HG02973 (cell line): ENCODE results near the gene KRTAP4-3.
"Not testable (repeated sequence)": the region's sequence is repeated elsewhere in the genome, so short reads cannot be mapped to it uniquely, and the experiment has no call there.

Source experiments
- ATAC-seq: cut with Tn5 transposase; IDR thresholded peaks from one replicate; pipeline ENCODE4 v1.9.1; 2021; ENCODE audit warnings: moderate library complexity; ENCODE audit not compliant: unreplicated experiment

KRTAP4-3 gene

DNA sequence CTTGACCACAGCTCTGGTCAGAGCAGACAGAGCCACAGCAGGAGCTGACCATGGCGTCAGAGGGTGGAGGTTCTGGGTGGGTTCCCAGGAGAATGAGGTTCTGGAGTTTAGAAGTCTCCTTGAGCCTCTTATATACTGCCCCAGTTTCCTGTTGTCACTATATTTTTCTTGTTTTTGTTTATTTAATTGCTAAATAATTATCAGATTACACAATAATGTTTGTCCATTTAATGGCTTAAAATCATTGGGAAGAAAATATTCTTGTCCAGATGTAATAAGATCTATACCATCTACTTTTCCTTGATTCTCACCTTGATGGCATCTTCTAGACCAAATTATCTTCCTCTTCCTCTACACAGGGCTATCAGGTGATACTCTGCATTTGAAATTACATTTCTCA, at the start of gene KRTAP4-3:
TSS of gene KRTAP4-3 (minus strand) at position 101 of the 400 bp plus-strand sequence. CDS start at position 52, 49 bp downstream.
- no peak for ATAC-seq

DNA sequence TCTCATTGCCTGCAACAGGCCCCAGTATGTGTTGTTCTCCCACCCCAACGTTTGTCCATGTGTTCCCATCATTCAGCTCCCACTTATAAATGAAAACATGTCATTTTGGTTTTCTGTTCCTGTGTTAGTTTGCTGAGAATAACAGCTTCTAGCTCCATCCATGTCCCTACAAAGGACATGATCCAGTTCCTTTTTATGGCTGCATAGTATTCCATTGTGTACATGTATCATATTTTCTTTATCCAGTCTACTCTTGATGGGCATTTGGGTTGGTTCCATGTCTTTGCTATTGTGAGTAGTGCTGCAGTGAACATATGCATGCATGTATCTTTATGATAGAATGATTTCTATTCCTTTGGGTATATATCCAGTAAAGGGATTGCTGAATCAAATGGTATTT, 47.7 kb upstream of the KRTAP4-3 start:
- no peak for ATAC-seq

DNA sequence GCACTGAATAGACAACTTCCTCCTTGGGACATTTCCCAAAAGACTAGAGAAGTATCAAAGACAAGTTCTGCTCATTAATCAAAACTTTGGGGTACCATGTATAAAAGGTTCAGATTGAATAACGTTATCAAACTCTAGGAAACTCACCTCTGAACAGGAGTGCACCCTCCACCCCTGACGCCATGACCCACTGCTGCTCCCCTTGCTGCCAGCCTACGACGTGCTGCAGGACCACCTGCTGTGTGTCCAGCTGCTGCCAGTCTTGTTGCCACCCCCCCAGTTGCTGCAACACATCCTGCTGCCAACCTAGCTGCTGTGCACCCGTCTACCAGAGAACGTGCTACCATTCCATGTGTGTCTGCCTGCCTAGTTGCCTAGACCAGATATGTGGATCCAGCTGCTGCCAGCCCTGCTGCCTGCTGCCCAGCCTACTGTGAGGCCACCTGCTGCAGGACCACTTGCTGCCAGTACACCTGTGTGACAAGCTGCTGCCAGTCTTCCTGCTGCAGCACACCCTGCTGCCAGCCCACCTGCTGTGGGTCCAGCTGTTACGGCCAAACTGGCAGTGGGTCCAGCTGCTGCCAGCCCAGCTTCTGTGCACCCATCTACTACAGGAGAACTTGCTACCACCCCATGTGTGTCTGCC, 44.6 kb upstream of the KRTAP4-3 start:
- no peak for ATAC-seq

GRCh38 chr17:41211845-41212466, 43.9 kb upstream of the KRTAP4-3 start:
- no peak for ATAC-seq

- ATAC-seq, result no peak
Observed at GRCh38 chr17:41199421-41200078, 31.5 kb upstream of the KRTAP4-3 start.

DNA sequence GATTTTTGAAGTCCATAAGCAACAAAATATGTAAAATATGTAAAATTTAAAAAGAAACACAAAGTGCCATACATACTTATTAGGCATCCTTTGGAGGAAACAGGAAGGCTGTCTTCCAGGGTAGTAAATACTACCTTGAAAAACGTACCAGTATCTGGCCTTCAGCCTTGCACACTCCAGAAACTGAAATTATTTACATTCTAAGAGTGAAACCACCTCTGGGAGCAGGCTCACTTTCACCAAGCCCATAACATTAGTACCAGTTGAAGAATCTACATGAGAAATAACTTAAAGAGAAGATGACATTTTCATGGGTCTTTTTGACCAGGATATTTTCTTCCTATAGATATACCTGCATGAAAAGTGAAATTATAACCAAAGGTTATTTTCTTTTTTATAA, 28.0 kb upstream of the KRTAP4-3 start:
- ATAC-seq, result no peak

- no peak for ATAC-seq
Observed at GRCh38 chr17:41190328-41190727, 22.3 kb upstream of the KRTAP4-3 start.

DNA sequence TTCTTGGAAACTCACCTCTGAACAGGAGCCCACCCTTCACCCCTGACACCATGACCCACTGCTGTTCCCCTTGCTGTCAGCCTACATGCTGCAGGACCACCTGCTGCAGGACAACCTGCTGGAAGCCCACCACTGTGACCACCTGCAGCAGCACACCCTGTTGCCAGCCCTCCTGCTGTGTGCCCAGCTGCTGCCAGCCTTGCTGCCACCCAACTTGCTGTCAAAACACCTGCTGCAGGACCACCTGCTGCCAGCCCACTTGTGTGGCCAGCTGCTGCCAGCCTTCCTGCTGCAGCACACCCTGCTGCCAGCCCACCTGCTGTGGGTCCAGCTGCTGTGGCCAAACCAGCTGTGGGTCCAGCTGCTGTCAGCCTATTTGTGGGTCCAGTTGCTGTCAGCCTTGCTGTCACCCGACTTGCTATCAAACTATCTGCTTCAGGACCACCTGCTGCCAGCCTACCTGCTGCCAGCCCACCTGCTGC, 21.9 kb upstream of the KRTAP4-3 start, which contains the start of gene KRTAP9-1:
TSS of gene KRTAP9-1 (plus strand) at position 51 of the 482 bp plus-strand sequence. CDS start at position 51, 0 bp downstream.
- ATAC-seq, result not testable (repeated sequence)

DNA sequence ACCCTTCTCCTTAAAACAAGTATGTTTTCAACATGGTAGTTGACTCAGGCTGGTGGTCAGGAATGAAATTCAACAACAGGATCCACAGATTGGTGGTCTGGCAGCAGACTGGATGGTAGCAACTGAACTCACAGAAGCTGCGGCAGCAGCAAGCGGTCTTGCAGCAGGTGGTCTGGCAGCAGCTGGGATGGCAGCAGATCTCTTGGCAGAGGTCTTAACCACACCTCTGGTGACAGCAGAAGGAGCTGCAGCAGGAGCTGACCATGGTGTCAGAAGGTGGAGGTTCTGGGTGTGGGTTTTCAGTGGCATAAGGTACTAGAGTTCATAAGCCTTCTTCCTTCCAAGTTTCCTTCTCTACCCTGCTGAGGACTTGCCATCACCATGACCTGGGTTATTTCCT, 18.9 kb upstream of the KRTAP4-3 start:
- no peak for ATAC-seq

DNA sequence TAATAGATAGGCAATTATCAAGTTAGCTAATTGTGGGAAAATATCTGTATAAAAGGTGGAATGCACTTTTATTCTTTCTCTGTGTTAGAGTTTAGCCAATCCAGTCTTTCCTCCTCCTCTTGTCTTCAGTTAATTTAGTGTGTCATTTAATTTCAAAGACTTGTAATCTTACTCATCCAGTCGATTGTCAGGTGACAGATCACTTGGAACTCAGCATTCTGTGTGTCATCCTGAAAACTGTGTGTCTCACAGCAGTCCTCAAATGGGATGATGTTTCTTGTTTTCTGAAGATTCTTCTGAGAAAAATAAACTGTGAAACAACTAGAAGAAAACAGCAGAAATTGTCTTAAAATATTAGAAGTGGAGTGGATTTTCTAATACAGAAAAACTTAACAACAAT, 17.0 kb upstream of the KRTAP4-3 start:
- no peak for ATAC-seq

GRCh38 chr17:41184480-41184961, 16.5 kb upstream of the KRTAP4-3 start, which contains the start of gene KRTAP4-1:
Gene KRTAP4-1 (minus strand): TSS chr17:41184911. CDS start chr17:41184854, 57 bp downstream.
- no peak for ATAC-seq

DNA sequence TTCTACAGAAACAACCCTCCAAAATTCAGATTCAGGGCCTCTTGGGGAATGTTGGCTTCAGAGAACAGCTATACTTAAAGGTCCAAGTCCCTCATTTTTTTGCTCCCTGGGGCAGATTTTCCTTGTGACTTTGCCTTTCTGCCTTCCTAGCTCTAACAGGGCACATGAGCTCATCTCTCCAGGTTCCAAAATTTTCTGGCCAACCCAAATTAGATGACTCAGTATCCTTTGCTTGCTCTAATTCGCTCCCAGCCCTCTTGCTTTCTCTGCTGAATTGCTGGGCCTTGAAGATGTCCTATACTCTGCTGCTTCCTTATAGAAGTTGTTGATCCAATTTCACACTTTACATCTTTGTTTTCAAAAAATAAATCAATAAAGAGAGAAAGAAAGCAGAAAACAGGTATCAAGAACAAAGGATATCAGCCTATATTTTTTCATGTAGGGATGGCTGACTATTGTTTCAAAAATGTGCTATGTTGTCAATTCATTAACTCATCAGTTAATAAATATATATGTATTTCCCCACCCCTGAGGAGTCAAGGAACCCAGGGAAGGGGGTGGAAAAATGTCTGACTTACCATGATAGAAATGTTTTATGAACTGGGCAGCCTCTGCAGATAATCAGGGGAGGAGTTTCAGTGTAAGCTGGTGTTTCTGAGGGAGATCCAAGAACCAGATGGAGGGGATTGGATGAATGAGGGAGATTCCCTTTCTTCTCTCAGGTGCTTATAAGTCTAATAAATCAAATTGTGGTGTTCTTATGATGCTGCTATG, 11.0 kb upstream of the KRTAP4-3 start:
- no peak for ATAC-seq

DNA sequence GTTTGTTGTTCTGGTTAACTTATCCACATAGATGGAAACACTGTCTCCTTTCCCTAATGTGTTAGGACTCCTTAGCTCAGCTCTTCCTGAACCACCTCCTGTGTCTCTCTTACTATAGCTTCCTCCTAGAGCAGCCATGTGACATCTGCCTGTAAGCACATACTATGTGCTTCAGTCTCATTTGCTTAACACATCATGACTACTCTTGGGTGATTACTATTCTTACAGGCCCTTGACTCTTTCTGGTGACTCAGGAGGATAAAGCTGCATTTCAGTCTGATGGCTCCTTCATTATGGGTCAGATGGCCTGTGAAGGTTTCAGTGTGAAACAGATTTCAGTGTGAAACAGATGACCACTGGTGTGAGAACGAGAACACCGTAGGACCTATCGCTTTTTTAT, 10.3 kb upstream of the KRTAP4-3 start:
- ATAC-seq, result no peak

DNA sequence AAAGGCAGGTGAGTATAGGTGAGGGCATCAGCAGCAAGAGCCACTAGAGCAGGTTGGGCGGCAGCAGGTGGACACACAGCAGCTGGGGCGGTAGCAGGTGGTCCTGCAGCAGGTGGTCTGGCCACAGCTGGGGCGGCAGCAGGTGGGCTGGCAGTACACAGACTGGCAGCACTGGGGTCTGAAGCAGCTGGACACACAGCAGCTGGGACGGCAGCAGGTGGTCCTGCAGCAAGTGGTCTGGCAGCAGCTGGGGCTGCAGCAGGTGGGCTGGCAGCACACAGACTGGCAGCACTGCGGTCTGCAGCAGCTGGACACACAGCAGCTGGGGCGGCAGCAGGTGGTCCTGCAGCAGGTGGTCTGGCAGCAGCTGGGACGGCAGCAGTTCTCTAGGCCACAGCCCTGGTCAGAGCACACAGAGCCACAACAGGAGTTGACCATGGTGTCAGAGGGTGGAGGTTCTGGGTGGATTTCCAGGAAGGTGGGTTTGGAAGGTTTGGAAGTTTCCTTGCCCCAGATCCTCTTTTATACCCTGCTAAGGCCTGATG, 9.8 kb upstream of the KRTAP4-3 start, which contains the start of gene KRTAP4-2:
TSS of gene KRTAP4-2 (minus strand) at position 495 of the 545 bp plus-strand sequence. CDS start at position 438, 57 bp downstream.
- no peak for ATAC-seq

- ATAC-seq, result no peak
Observed at GRCh38 chr17:41176744-41177387, 8.8 kb upstream of the KRTAP4-3 start.

- no peak for ATAC-seq
Observed at GRCh38 chr17:41171886-41172285, 3.9 kb upstream of the KRTAP4-3 start.

GRCh38 chr17:41167561-41167960, 460 bp downstream of the KRTAP4-3 start:
- ATAC-seq, result no peak

- ATAC-seq, result no peak
Observed at GRCh38 chr17:41163828-41164227, 4.2 kb downstream of the KRTAP4-3 start.

DNA sequence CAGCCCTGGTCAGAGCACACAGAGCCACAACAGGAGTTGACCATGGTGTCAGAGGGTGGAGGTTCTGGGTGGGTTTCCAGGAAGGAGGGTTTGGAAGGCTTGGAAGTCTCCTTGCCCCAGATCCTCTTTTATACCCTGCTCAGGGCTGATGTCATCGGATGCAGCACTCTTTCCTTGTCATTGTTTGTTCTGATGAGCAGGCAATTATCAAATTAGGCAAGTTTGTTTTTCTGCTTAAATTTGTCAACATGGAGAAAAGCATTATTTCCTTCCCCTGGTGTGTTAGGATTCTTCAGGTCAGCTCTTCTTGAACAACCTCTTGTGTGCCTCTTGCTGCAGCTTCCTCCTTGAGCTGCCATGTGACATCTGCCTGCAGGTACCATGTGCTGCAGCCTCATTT, 7.4 kb downstream of the KRTAP4-3 start, which contains the start of gene KRTAP4-4:
TSS of gene KRTAP4-4 (minus strand) at position 101 of the 400 bp plus-strand sequence. CDS start at position 44, 57 bp downstream.
- no peak for ATAC-seq

DNA sequence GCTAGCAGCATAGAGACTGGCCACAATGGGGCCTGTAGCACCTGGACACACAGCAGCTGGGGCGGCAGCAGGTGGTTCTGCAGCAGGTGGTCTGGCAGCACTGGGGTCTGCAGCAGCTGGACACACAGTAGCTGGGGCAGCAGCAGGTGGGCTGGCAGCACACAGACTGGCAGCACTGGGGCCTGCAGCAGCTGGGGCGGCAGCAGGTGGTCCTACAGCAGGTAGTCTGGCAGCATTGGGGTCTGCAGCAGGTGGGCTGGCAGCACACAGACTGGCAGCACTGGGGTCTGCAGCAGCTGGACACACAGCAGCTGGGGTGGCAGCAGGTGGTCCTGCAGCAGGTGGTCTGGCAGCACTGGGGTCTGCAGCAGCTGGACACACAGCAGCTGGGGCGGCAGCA, 7.8 kb downstream of the KRTAP4-3 start:
- ATAC-seq, result not testable (repeated sequence)
